Erythroblast (primary cell): ENCODE results near the gene CDYL.
A peak's percentile ranks its signal among the peaks of the same experiment; 100 is the strongest.

Experiments
- DNase-seq, 2 experiments: peaks; one replicate each; lab custom pipeline; 2025; lab: John Stamatoyannopoulos, UW
- GATA1 ChIP-seq: IDR thresholded peaks from 2 replicates; pipeline ENCODE4 v1.6.1; 2011; ENCODE audit warnings: low read depth, mild to moderate bottlenecking, control low read depth, low read length, moderate library complexity
- POLR2A ChIP-seq: IDR thresholded peaks from 2 replicates; pipeline ENCODE4 v1.6.1; 2011; ENCODE audit warnings: mild to moderate bottlenecking, low read length

CDYL gene

DNA sequence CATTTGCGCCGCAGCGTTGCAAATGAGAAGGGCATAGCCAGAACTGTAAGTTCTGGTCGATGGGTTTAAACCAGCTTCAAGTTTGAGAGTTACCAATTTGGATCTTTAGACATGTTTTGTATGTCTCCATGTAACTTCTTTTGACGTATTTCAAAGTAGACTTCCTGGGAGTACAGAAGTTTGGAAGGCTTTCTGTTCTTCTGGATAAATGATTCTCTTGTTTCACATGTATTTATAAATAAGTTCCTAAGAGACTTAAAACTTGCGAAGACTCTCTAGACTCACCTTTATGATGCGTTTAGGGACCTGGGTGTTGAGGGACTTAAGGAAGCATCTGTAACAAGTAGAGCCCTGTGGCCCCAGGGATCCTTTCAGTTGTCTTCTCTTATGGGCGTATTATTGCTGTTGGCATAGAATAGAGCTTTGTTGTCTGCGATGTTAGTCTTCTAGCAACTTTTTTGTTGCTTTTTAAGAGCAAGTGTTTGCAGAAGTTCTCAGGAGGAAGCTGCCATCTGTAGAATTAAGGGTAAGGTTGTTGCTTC is 1.3 kb downstream of the CDYL start:
- peak; percentile 68 to 76 for DNase-seq
- TF ChIP-seq POLR2A = no peak
- no peak for TF ChIP-seq GATA1

DNA sequence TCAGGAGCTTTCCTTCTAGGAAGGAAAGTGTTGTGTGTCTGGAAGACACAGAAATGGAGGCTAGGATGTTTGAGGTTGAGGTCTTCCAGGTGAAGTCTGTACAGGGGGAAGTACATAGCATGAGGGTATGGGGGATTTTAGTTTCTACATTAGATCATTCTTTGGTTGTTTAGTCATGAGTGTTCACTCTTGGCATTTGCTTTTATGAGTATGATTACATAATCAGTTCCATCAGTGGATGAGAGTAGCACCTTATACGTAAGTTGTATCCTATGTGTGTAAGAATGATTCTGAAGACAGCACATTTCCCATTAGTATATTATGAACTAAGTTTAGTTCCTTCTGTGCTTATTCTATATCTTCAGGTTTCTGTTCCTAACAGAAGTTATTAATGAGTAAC is 1.9 kb downstream of the CDYL start:
- DNase-seq = peak; percentile 52 to 53
- TF ChIP-seq GATA1 = no peak
- no peak for TF ChIP-seq POLR2A

DNA sequence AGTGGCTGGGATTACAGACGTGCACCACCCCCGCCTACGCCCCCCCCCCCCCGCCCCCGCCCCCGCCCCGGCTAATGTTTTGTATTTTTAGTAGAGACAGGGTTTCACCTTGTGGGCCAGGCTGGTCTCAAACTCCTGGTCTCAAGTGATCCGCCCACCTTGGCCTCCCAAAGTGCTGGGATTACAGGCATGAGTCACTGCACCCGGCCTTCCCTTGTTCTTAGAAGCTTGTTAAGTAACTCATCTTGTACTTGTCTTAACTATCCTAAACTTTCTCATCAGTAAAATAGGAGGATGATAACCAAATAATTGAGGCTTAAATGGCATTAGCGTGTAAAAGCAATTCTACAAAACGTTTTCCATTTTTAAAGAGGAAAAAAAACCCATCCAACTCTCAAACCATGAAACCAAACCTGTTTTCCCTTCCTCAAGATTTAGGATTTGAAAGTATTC is 4.2 kb downstream of the CDYL start:
- DNase-seq = peak in 1 of 2 experiments; percentile 22
- no peak for TF ChIP-seq GATA1

DNA sequence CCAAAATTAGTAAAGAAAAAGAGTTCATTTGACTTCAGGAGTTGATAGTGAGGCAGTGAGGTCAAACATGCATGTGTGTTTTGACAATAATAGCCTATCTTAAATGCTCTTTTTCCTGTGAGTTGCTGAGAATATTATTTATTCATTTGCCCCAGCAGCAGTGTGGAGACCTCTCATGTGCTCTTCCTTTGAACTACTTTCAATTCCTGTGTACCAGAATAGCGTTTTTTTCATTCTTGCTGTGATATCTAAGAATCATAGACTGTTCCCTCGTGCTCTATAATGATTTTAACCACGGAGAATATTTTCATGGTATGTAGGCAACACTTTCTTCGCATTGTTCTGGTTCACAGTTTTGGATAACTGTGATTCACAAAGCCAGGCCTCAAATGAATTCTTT is 5.2 kb downstream of the CDYL start:
- DNase-seq = no peak
- TF ChIP-seq GATA1 (no peak), POLR2A (no peak)

DNA sequence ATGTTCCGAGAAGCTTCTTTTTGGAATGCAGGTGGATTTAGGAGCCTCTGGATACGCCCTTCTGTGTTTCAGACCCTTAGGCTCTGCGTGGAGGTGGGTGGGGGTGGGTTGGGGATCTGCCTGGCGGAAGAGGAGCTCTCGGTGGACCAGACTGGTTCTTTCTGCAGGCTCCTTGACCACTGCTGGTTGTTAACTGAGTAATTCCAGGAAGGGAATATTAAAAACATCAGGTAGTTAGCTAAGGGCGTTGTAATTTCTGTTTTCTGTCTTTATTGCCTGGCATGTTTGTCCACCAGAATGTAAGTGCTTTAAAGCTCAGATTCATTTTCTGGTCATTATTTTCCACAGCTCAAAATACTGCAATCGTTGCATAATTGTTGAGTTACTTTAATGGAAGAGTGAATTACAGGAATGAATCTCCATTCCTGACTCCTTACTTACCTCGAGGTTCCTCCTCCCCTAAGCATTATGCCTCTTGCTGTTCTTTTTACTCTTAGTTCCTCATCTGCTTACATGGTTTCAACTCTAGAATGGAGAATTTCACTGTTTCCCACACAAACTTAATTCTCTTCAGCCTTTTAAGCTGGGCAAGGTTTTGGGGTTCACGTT is 5.9 kb downstream of the CDYL start:
- no peak for DNase-seq
- TF ChIP-seq GATA1 (no peak), POLR2A (no peak)

DNA sequence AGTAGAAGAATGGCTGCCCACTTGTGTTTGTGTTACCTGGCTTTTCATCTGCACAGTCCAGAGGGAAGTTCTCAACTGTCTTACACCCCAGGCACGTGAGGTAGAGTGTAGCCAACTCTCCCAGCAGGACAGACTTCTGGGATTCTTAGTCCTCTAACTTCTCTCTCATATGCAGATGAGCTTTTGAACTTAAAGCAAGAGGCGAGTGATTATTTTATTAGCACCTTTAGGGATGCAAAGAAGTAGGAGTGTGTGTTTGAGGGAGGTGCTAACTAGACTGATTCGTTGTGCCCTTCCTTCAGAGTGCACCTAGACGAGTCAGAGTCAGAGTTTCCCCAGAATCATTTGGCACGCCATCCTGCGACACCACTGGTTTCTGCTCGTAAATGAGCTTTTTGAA is 10.8 kb downstream of the CDYL start:
- DNase-seq = no peak
- no peak for TF ChIP-seq GATA1

DNA sequence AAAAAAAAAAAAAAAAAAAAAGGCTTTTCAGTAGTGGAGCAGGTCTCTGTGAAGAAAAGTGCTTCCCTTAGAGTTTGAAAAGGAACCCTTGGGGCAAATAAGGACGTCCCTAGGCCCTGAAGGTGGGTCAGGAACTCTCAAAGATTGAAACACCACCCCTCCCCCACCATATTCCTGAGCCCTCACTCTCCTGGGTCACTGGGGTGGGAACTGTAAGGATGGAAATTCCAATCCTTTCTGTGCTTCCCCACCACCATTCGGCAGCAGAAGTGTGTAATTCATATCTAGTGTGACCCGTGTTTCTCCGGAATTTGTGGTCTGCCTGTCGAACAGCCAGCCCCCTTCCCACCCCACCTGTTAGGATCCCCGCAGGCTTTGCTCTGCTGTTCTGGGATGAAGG is 12.3 kb downstream of the CDYL start:
- DNase-seq = no peak
- no peak for TF ChIP-seq POLR2A
- TF ChIP-seq GATA1 = no peak

DNA sequence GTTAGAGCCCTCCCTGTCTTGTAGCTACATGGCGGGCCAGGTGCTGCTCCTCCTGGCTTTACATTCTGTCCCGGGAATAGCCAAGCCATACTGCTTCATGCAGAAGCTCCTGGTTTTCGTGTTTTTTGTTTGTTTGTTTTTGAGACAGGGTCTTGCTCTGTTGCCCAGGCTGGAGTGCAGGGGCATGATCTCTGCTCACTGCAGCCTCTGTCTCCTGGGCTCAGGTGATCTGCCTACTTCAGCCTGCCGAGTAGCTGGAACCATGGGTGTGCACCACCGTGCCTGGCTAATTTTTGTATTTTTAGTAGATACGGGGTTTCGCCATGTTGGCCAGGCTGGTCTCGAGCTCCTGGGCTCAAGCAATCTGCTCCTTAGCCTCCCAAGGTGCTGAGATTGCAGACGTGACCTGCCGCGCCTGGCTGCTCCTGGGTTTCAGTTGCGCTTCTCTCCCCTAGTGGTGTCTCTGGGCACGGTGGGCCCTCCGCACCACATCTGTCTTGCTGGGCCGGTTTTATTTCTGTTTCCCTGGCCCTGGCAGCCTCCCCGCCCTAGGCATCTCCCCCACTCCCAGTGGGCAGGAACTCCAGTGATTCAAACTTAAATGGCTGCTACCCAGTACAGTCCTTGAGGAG is 12.9 kb downstream of the CDYL start:
- no peak for TF ChIP-seq POLR2A
- no peak for TF ChIP-seq GATA1
- DNase-seq = no peak

DNA sequence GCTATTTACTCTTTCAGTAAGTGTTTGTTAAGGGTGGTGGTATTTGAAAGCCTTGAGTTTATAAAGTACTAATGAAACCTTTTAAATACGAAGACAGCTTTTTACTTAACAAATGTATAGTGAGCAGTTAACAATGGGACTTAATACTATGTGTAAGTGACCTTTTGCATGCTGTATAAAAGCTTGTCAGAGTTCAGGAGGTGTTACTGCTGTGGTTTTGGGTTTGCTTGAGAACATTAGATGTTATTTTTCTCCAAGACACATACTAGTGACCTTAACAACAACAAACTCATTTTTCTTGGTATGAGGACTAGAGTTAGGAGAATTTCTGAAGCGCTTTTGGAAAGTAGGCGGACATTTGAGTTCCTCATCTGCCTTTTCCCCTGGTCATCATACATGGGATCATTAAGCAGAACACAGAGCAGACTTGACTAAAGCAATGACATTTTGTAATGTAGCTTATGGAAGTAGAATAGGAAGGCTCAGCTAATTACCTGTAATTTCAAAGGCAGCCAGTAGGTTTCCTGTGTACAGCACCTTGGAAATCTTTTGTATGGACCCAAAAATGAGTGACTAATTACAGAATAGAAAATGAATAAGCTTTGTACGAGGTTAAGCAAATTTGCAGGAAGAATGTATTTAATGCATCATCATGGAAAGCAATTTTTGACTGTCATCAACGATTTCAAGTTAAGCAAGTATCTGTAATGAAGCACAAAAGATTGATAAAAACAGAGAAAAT is 14.1 kb downstream of the CDYL start:
- no peak for TF ChIP-seq GATA1
- no peak for TF ChIP-seq POLR2A
- DNase-seq = peak in 1 of 2 experiments; percentile 15

DNA sequence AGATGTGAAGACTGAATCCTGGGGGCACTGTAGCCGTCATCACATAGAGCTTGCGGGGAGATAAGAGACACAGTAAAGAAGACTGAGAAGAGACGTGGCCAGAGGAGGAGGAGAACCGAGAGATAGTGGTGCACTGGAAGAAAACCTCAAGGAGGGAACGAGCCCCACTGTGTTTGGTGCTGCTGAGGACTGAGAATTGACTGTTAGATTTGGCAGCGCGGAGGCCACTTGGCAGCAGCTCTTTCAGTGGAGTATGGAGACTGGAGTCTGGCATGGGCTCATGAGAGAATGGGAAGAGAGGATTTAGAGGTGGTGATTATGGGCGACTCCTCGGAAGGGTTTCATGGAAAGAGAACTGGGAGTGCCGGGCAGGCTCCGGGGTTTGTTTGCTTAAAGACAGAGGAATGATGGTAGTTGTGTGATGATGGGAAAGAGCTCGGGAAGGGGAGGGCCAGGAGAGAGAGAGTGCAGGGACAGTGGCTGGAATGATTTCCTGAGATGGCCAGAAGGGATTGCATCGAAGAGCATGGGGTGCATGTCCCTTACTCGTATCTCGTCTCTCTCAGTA is 18.0 kb downstream of the CDYL start:
- TF ChIP-seq GATA1 (no peak), POLR2A (no peak)
- peak; percentile 40 to 49 for DNase-seq

DNA sequence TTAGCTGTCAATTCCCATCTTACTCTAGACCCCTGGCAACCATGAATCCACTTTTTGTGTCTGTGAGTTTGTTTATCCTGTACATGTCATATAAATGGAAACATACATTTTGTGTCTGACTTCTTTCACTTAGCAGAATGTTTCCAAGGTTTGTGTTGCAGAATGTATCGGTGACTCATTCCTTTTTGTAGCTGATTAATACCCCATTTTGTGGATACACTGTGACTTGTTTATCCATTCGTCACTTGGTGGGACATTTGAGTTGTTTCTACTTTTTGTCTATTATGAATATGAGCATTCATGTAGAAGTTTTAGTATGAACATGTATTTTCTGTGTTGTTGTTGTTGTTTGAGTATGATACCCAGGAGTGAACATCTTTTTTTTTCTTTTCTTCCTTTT is 21.4 kb downstream of the CDYL start:
- peak in 1 of 2 experiments; percentile 27 for DNase-seq
- TF ChIP-seq GATA1 (no peak), POLR2A (no peak)

DNA sequence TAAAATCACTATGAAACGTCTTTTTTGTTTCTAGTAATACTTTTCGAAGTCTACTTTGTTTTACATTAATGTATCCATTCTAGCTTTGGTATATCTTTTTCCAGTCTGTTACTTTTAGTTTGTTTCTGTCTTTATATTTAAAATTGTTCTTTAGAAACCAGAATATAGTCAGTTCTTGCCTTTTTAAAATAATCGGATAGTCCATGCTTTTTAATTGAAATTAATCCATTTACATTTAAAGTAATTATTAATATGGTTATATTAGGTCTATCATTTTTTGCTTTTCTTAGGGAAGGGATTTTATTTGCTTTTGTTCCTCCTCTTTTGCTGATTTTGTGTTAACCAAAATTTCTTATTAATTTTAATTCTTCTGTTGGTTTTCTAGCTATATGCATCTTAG is 23.7 kb downstream of the CDYL start:
- TF ChIP-seq GATA1 (no peak), POLR2A (no peak)

DNA sequence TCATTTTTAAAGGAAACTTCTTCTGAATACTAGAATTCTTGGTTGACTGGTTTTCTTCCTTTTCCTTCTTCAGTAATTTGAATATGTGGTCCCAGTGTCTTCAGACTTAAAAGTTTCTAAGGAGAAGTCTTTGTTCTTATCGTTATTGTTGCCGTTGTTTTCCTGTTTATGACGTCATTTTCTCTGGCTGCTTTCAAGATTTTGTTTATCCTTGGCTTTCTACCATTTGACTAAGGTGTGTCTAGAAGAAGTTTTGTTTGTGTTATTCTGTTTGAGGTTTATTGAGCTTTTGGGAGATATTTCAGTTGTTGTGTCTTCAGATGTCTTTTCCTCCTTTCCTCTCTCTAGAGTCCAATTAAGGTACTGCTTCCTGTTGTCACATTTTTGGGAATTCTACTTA is 24.5 kb downstream of the CDYL start:
- DNase-seq = no peak
- TF ChIP-seq GATA1 = no peak
- TF ChIP-seq POLR2A = no peak

More for the DNA sequence above, 23.7 kb downstream of the CDYL start:
- DNase-seq = no peak

DNA sequence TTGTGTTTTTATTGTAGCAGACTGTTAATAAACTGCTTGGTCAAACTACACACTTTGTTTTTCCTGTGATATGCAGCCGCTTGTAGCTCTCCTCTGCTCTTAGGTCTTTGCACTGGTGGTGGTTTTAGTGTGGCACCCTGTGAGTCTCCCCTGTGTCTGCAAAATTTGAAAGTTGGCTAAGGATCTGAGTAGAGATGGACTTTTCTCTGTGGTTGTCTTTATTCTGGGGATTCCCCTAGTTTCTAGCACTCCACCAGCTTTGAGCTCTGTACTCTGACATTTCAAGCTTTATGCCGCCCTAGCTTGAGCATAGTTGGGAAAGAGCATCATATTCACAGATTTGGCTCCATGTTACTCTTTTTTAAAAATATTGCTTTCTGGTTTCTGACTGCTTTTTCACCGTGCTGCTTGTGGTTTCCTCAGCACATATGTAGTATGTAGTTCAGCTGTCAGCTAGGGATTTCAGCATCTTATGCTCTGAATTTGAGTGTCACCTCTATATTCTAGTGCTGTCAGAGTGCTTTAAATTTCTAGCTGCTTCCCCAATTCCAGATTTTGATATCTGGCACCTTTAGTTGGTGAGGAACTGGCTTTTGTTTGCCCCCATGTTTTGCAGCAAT is 25.4 kb downstream of the CDYL start:
- DNase-seq = no peak
- TF ChIP-seq POLR2A = no peak
- TF ChIP-seq GATA1 = no peak
